ENCODE data around the gene GPC6. TPM values are rescaled to one million over a fixed set of nuclear protein-coding genes. Genes with fewer than 3 reads are reported as not detected.

GPC6 gene
- total RNA-seq, 1 donor from 2014 or later = 42.9 TPM

GRCh38 chr13:93266681-93267080 is 40.1 kb downstream of the GPC6 start:
- H2AFZ ChIP-seq (replicated peaks) = no peak overlapping the region
- DNase-seq (ENCODE audit: low spot score) = no peak
- H3K4me1 ChIP-seq = peaks cover 11% of the 10 kb centered on the region
- no peaks in the 10 kb centered on the region for H4K20me1 ChIP-seq (ENCODE audit: low read depth)
- peaks cover 4% of the 10 kb centered on the region for H3K79me2 ChIP-seq (ENCODE audit: low read depth)
- TF ChIP-seq EZH2 (IDR thresholded peaks at IDR 0.05) (no peak), EZH2phosphoT487 (IDR thresholded peaks at IDR 0.05) (no peak)
- TF ChIP-seq, protein P1, sequence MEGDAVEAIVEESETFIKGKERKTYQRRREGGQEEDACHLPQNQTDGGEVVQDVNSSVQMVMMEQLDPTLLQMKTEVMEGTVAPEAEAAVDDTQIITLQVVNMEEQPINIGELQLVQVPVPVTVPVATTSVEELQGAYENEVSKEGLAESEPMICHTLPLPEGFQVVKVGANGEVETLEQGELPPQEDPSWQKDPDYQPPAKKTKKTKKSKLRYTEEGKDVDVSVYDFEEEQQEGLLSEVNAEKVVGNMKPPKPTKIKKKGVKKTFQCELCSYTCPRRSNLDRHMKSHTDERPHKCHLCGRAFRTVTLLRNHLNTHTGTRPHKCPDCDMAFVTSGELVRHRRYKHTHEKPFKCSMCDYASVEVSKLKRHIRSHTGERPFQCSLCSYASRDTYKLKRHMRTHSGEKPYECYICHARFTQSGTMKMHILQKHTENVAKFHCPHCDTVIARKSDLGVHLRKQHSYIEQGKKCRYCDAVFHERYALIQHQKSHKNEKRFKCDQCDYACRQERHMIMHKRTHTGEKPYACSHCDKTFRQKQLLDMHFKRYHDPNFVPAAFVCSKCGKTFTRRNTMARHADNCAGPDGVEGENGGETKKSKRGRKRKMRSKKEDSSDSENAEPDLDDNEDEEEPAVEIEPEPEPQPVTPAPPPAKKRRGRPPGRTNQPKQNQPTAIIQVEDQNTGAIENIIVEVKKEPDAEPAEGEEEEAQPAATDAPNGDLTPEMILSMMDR (IDR thresholded peaks at IDR 0.05) = no peak
- Mint-ChIP-seq H3K27me3 (ENCODE audit: insufficient read depth, low read depth) (no peaks in the 10 kb centered on the region), H3K36me3 (no peaks in the 10 kb centered on the region), H3K4me1 (peaks cover 11% of the 10 kb centered on the region), H3K27ac (no peak overlapping the region), H3K4me3 (no peak overlapping the region), H3K9me3 (no peaks in the 10 kb centered on the region)
- H3K27ac ChIP-seq = no peak overlapping the region
- H3K36me3 ChIP-seq = no peaks in the 10 kb centered on the region
- H3K9me3 ChIP-seq (ENCODE audit: low read depth) = no peaks in the 10 kb centered on the region
- H3K27me3 ChIP-seq = no peaks in the 10 kb centered on the region
- H3K4me2 ChIP-seq = no peak overlapping the region
- no peaks in the 10 kb centered on the region for H3F3A ChIP-seq (ENCODE audit: low read depth)
- no peak overlapping the region for H3K4me3 ChIP-seq
- no peak overlapping the region for H3K9ac ChIP-seq

DNA sequence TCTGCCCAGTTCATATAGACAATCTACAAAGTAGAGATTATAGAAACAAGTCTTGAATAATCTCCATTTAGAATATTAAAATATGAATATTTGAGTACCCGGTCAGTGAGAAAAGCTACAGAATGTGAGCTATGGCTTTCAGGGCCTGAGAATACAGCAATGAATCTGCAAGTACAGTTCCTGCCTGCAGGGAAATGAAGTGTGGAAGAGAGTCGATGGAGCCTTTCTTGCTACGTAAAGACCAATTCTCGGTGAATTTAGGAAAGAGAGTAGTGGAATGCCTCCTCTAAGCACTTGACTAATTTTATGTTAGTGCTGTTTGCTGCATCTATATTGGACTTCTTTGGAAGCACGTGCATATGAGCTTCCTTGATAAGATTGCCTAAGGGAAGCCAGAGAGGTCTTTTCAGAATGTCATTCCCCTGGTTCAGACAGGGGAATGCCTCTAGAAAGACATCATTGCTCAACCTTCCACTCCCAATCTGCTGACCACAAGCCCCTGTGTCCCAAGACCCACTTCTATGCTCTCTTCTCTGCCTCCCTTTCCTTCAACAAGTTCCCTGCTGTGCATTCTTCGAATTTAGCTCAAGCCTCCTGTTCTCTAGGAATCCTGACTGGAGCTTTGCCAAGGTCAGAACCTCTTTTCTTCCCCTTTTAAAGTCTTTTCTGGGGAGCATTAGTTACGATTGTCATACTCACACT is 41.9 kb downstream of the GPC6 start:
- Mint-ChIP-seq H3K9me3 (no peaks in the 10 kb centered on the region), H3K27ac (no peak overlapping the region), H3K27me3 (ENCODE audit: insufficient read depth, low read depth) (no peaks in the 10 kb centered on the region), H3K4me3 (no peak overlapping the region), H3K36me3 (no peaks in the 10 kb centered on the region), H3K4me1 (peaks cover 11% of the 10 kb centered on the region)
- Histone ChIP-seq H3K9me3 (ENCODE audit: low read depth) (no peaks in the 10 kb centered on the region), H3K27me3 (no peaks in the 10 kb centered on the region), H3F3A (ENCODE audit: low read depth) (no peaks in the 10 kb centered on the region), H3K9ac (no peak overlapping the region), H3K4me2 (no peak overlapping the region), H3K4me1 (peaks cover 11% of the 10 kb centered on the region), H3K79me2 (ENCODE audit: low read depth) (peaks cover 9% of the 10 kb centered on the region), H2AFZ (replicated peaks) (no peak overlapping the region), H3K36me3 (no peaks in the 10 kb centered on the region), H3K27ac (no peak overlapping the region), H3K4me3 (no peak overlapping the region), H4K20me1 (ENCODE audit: low read depth) (no peaks in the 10 kb centered on the region)
- no peak for TF ChIP-seq EZH2phosphoT487 (IDR thresholded peaks at IDR 0.05)
- no peak for TF ChIP-seq EZH2 (IDR thresholded peaks at IDR 0.05)
- TF ChIP-seq, protein P1 (IDR thresholded peaks at IDR 0.05) = no peak
- DNase-seq (ENCODE audit: low spot score) = no peak

GRCh38 chr13:93270769-93271742 is 44.4 kb downstream of the GPC6 start:
- H4K20me1 ChIP-seq (ENCODE audit: low read depth) = no peaks in the 10 kb centered on the region
- H3K9ac ChIP-seq = no peak overlapping the region
- peak overlapping the region; percentile 27 for H3K4me2 ChIP-seq
- no peak overlapping the region for H3K4me3 ChIP-seq
- no peaks in the 10 kb centered on the region for H3K9me3 ChIP-seq (ENCODE audit: low read depth)
- H3K27ac ChIP-seq = peak overlapping the region; percentile 69
- H3K27me3 Mint-ChIP-seq (ENCODE audit: insufficient read depth, low read depth) = no peaks in the 10 kb centered on the region
- H3F3A ChIP-seq (ENCODE audit: low read depth) = no peaks in the 10 kb centered on the region
- no peak overlapping the region for H3K4me3 Mint-ChIP-seq
- no peaks in the 10 kb centered on the region for H3K36me3 Mint-ChIP-seq
- peaks cover 9% of the 10 kb centered on the region for H3K79me2 ChIP-seq (ENCODE audit: low read depth)
- H3K36me3 ChIP-seq = no peaks in the 10 kb centered on the region
- H3K27ac Mint-ChIP-seq = peak overlapping the region; percentile 18
- H3K4me1 ChIP-seq = peaks cover 11% of the 10 kb centered on the region
- no peak overlapping the region for H2AFZ ChIP-seq (replicated peaks)
- DNase-seq (ENCODE audit: low spot score) = no peak
- TF ChIP-seq EZH2 (IDR thresholded peaks at IDR 0.05) (no peak), EZH2phosphoT487 (IDR thresholded peaks at IDR 0.05) (no peak)
- TF ChIP-seq, protein P1 (IDR thresholded peaks at IDR 0.05) = no peak
- H3K4me1 Mint-ChIP-seq = peaks cover 11% of the 10 kb centered on the region
- no peaks in the 10 kb centered on the region for H3K27me3 ChIP-seq
- no peaks in the 10 kb centered on the region for H3K9me3 Mint-ChIP-seq

Measured in neural progenitor cell (in vitro differentiated cells).